HG03045 (cell line): ENCODE results near the gene GTF2IRD1.
"Not testable (repeated sequence)": the region's sequence is repeated elsewhere in the genome, so short reads cannot be mapped to it uniquely, and the experiment has no call there.

Experiments used
- ATAC-seq: cut with Tn5 transposase; IDR thresholded peaks from one replicate; pipeline ENCODE4 v1.9.1; 2021; ENCODE audit warnings: mild to moderate bottlenecking, moderate library complexity; ENCODE audit not compliant: unreplicated experiment

GTF2IRD1 gene

DNA sequence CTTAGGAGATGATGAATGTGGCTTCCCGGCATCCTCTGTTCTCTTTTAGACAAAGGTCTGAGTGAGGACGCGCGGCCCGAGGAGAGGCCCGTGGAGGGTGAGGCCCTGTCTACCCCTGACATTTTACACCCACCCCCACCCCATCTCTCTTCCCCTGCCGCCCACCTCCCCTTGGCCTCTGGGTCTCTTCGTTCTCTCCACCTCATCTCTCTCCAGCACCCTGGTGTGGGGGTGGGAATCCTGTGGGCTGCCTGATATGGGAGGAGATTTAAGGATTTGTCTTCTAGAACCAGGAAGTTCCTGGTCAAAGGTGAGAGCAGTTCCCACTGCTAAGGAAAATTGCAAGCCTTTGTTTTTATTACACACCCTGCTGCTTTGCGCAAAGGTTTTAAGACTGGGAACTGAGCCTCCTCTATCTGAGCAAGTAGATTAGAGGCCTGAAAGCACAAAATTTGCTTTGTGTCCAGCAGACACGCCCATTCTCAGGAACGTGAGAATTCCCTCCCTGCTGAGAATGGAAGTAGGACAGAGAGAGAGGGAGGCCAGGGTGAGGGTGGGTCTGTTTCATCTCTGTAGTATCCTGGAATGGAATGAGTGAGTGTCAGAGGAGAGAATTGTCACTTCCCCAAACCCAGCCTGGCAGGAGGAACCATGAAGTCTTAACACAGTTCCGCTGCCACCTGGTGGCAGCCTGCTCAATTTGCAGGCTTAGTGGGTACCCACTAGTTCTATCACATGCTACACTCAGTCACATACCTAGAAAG, 91.2 kb downstream of the GTF2IRD1 start:
- ATAC-seq: no peak

GRCh38 chr7:74545921-74546320, 92.2 kb downstream of the GTF2IRD1 start:
- no peak for ATAC-seq

DNA sequence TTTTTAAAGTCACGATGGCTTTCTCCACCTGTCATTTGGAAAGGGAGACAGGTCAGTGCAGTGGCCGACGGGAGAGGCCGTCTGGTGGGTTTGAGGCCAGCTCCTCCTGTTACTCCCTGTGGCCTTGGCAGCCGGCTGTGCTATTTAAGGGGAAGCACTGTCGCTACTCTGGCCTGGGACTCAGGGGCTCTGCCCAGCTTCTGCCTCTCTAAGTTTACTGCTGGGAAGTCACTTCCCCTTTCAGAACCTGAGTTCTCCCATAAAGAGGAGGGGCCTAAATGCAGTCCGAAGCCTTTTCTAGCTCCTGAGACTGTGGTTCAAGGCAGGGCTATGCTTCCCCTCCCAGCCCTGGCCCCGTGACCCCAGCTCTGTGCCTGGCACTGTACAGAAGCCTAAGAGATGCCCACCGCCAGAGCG, 99.9 kb downstream of the GTF2IRD1 start:
- ATAC-seq: not testable (repeated sequence)

DNA sequence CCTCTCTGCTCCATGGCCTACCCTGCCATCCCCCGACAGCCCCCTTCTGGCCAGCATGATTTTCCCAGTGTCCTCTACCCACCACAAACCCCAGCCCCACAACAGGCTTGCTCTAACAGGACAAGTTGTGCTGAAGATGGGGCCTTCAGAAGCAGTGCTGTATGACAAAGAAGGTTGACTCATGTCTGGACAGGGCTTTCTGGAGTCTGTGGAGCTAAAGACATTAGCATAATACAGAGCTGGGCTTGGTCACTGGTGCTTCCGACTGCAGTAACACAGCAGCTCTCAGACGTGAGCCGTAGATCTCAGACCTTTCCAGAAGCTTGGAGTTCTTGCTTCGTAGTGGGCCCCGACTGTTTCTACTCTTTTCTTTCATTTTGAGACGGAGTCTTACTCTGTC, 100.5 kb downstream of the GTF2IRD1 start:
- no peak for ATAC-seq

DNA sequence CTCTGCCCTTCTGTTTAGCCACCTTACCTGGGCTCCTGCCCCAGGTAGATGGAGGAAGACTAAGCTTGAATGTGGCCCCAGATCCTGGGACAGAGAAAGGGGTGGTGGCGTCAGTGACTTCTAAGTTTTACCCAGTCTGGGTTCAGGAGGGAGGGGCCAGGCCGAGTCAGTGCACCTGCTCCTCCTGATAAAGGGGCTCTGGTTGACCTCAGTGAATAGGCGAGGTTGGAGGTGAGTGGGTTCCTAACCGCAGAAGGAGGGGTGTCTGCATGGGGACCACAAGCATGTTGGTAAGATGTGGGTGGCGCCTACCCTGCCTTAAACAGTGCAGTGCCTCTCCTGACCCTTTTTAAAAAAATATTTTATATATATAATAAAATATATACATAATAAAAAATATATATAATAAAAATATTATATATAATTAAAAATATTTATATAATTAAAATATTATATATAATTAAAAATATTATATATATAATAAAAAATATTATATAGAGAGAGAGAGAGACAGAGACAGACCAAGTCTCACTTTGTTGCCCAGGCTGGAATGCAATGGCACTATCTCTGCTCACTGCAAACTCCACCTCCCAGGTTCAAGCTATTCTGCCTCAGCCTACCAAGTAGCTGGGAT, 106.5 kb downstream of the GTF2IRD1 start:
- ATAC-seq: no peak

DNA sequence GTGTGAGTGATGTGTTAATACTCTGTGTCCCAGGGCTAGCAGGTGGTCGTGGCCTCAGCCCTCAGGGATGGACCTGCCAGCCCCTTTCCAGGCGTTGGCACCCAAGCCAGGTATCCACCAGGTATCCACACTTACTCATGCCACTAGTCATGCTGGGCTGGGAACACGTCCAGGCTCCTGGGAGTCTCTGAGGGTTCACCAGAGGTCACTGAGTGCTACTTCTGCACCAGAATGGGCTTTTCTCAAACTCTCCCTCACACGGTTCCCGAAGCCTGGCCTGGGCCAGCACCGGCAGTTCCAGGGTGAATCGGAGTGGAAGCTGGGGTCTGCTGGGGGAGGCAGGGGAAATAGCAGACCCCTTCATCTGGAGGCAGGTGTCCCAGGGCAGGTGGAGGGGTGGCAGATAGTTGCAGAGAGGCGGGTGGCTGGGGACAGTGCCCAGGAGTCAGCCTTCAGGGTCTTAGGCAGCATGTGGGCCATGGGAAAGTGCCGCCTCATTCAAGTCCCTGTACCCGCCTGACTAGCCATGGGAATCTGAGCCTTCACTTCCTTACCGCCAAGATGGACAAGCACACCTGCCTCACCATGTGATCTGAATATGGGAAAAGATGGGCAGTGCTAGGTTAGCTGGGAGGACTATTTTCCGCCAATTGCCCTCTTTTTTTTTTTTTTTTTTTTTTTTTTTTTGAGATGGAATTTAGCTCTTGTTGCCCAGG, 108.3 kb downstream of the GTF2IRD1 start:
- ATAC-seq: no peak

DNA sequence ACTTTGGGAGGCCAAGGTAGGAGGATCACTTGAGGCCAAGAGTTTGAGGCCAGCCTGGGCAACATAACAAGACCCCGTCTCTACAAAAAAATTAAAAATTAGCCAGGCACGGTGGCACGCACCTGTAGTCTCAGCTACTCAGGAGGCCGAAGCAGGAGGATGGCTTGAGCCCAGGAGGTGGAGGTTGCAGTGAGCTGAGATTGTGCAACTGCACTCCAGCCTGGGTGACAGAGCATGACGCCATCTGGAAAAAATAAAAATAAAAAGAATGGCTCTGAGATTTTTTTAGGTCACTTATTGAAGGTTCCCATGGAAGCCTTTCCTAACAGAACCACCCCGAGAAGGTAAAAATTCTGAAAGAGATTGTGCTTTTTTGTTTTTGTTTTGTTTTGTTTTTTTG, 109.9 kb downstream of the GTF2IRD1 start:
- not testable (repeated sequence) for ATAC-seq

GRCh38 chr7:74567318-74567668, 113.6 kb downstream of the GTF2IRD1 start:
- no peak for ATAC-seq

DNA sequence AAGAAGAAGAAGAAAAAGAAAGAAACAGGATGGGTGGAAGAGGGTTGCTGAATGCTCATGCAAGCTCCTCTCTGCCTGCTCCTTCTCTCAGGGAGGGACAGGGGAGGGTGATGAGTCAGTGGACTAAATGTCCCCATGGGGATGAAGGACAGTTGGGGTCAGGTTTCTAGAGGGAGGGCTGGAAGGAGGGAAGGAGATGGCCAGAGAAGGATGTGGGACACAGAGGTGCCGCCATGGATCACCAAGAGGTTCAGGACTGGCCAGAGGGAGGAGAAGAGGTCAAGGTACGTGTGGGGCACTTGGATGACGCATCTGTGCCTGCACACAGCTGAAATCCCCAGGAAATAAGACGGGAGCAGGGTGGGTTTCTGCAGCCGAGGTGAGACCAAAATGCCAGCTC, 115.0 kb downstream of the GTF2IRD1 start:
- no peak for ATAC-seq

DNA sequence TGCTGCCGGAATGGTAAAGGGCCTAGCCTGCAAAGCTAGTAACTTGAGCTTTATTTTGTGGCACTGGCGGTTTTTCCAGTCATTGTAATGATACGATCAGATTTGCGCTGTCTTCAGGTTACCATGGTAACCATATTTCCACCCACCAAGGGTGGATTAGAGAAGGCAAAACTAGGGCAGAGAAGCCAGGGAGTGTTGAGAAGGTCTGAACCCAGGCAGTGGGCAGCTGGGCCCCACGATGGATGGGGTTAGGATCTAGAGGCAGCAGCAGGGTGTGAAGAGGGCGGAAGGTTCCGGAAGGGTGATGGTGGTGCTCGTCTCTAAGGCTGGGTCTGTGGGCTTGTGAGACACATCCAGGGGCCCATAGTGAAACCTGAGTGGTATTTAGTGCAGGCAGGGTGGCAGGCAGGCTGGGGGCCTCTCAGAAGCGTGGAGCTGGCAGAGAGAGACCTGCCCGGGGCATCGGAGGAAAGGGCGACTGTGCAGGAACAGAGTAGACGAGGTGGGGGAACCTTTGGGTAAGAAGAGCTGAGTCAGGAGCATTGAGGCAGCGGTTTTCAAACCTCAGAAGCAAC, 115.9 kb downstream of the GTF2IRD1 start:
- no peak for ATAC-seq

- no peak for ATAC-seq
Measured at GRCh38 chr7:74570533-74571156, 116.9 kb downstream of the GTF2IRD1 start.

DNA sequence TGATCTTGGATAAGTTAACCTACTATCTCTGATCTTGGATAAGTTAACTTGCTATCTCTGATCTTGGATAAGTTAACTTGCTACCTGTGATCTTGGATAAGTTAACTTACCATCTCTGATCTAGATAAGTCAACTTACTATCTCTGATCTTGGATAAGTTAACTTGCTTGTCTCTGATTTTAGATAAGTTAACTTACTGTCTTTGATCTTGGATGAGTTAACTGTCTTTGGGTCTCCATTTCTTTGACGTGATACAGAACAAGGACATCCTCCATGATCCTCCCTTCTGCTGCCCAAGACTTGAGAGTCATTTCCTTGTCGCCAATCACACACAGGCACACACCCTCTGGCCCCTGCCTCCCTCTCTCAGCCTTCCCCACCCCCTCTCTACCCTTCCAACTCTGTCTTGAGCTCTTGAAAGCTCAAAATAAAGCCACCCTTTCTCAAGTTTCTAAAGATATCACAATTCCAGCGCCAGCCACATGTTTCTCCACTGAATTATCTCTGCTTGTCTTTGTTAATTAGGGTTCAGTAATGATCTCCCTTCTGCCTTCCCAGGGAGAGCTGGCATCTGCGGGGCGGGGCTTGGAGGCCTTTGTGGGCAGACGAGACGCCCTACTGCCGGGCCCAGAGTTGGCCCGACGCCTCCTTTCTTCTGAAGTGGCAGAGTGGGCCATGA, 118.7 kb downstream of the GTF2IRD1 start:
- no peak for ATAC-seq

- no peak for ATAC-seq
Measured at GRCh38 chr7:74573512-74573911, 119.8 kb downstream of the GTF2IRD1 start.

- ATAC-seq: no peak
Measured at GRCh38 chr7:74575083-74575784, 121.5 kb downstream of the GTF2IRD1 start.

GRCh38 chr7:74575811-74576210, 122.1 kb downstream of the GTF2IRD1 start:
- no peak for ATAC-seq

- ATAC-seq: no peak
Measured at GRCh38 chr7:74579800-74580685, 126.3 kb downstream of the GTF2IRD1 start.

DNA sequence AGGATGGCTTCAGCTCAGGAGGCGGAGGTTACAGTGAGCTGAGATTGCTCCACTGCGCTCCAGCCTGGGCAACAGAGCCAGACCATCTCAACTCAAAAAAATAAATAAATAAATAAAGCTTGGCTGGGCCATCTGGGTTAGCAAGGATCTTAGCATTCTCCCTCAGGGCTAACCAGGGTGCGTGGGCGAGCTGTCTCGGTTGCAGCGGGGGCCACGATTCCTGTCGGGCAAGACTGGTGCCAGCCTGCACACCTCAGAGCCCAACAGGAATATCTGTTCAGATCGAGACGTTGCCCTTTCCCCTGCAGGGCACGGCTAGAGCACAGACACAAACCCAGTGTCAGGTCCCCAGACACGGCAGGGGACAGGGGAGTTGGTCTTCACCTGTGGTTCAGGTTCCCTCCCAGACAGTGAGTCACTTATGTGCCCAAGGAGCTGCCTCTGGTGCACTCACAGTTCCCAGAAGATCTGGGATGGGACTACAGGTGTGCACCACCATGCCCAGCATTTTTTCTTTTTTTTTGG, 128.3 kb downstream of the GTF2IRD1 start:
- ATAC-seq: no peak

- no peak for ATAC-seq
Measured at GRCh38 chr7:74582447-74583039, 128.8 kb downstream of the GTF2IRD1 start.
